GM21529 (cell line): ENCODE measurements around the gene LRRC53.

Experiments used
- ATAC-seq: cut with Tn5 transposase; IDR thresholded peaks from one replicate; pipeline ENCODE4 v1.9.1; 2021; ENCODE audit not compliant: unreplicated experiment

Gene LRRC53

DNA sequence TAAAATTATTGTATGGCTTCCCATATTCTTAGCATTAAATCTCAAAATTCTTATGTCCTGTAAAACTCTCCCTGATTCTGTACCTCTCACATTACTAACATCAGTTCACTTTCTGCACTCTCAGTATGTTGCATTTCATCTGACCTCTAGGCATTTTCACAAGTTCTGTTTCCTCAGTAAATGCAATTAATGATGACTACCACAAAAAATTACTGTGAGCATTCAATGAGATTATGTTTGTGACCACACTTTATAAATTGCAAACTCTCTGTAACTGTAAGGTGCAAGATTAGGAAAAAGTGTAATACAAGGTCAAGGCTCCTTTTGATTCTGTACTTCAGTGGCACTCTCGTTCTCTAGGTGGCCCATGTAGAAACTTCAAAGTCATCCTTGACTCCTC is 60.4 kb downstream of the LRRC53 start:
- no peak for ATAC-seq

- no peak for ATAC-seq
These were observed 75.4 kb downstream of the LRRC53 start for GRCh38 chr1:74437035-74437434.

DNA sequence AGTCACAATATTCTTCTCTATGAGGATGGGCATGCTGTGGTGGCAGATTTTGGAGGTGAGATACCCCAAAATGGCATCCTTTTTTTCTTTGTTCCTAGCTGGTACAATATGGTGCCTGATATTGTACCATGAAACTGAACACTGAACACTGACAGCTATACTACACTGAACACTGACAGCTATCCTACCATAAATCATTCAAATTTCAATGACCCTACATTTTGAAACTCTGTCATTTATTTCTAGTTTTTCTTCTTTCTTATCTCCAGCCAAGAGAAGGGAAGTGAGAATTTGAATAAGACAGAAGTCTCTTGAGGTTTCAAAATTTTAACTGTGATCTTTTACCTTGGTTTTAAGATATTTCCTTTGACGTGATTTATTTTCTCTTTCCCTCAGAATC is 76.3 kb downstream of the LRRC53 start:
- ATAC-seq: no peak

- no peak for ATAC-seq
These were observed 78.1 kb downstream of the LRRC53 start for GRCh38 chr1:74434321-74434720.

DNA sequence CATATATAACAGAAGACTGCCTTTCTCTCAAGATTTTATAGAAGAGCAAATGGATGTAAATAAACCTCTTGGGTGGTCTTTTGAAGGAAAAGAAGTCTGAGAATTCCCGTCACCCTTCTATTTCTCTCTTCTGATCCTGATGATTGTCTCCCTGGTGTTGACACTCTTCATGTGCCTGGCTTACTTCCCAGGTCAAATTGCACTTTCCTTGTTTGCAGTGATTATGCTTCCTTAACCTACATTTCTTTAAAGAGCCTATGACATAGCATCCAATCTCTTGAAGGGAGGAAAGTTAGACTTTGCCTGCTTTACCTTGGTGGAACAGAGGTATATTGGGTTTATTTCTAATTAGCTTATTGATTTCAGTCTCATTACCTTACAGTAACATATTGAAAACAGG is 80.1 kb downstream of the LRRC53 start:
- ATAC-seq: no peak

GRCh38 chr1:74431531-74431930 is 80.9 kb downstream of the LRRC53 start:
- no peak for ATAC-seq

GRCh38 chr1:74430342-74430934 is 82.0 kb downstream of the LRRC53 start:
- no peak for ATAC-seq

DNA sequence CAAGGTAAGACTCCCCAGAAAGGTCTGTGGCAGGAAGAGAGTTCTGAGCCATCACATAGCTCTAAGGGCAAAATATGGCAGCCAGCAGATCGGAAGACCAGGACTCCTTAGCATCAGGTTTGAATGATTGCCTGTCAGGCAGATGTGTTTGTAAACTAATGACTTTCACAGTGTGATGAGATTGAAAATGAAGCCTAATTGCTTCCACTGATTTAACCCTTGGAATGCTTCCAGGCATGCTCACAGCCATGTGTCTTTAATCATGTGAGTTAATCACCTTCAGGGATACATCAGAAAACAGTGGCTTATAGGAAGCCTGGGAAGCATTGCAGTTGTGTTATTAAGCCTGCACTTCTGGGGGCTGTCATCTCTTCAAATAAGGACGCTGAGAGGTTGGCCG is 82.8 kb downstream of the LRRC53 start:
- no peak for ATAC-seq

DNA sequence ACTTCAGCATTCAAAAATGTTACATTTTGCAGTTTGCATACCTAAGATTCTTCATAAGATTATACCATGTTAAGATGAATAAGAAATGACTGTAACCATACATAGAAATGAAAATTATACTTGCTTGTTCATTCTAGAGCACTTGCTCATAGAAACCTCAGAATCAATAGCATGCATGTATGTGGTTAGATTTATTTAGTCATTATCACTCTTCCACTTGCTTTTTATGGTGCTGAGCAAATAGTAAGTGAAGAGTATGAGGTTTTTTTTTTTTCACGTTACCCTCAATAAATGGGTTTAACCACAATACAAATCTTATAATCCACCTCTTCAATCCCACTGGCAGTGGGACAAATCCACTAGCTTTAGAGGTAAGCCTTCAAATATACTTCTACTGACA is 84.7 kb downstream of the LRRC53 start:
- ATAC-seq: no peak

- no peak for ATAC-seq
These were observed 86.0 kb downstream of the LRRC53 start for GRCh38 chr1:74426208-74426937.

GRCh38 chr1:74425676-74426075 is 86.7 kb downstream of the LRRC53 start:
- ATAC-seq: no peak

- ATAC-seq: no peak
These were observed 88.9 kb downstream of the LRRC53 start for GRCh38 chr1:74423471-74423870.

DNA sequence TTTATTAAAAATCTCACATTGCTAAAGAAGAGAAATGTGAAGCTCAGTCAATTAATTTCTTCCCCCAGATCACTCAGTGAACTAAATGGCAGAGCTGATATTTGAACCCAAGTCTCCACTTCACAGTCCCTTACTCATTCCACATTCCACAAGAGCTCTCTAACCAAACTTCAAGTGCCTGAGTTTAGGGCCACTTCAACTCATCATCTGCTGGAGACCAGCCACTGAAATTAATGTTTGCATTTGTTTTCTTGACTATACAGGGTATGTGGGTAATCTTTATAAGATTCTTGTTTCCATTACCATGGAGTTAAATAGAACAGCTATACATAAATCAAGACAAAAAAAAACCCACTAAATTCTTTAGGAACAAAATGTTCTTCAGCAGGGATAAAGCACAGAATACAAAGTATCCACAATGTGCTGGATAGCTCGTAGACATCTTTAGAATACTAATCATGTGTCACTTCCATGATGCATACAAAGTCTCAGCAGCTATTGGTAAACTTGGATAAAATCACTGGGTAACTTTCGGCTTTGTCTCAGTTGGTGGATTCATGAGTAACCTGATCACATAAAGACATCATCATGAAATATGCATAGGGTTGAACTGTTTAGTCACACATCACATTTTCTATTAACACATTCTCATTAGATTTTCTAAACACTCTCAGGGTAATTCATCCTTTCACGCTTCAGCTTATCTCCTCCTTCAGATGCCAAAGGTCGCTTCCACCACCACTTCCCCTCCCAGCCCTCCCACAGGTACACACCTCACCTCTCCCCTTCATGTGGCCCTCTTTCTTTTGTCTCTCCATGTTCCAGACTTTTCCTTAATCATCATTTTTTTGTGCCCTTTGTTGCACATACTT is 89.8 kb downstream of the LRRC53 start:
- no peak for ATAC-seq

- no peak for ATAC-seq
These were observed 91.9 kb downstream of the LRRC53 start for GRCh38 chr1:74420467-74420866.
